Measurements from ENCODE around the gene SLC35B4. TPM values are rescaled to one million over a fixed set of nuclear protein-coding genes. Genes with fewer than 3 reads are reported as not detected.

Gene SLC35B4
- polyA plus RNA-seq, 1 donor from 2014 or later = 17.2 TPM

DNA sequence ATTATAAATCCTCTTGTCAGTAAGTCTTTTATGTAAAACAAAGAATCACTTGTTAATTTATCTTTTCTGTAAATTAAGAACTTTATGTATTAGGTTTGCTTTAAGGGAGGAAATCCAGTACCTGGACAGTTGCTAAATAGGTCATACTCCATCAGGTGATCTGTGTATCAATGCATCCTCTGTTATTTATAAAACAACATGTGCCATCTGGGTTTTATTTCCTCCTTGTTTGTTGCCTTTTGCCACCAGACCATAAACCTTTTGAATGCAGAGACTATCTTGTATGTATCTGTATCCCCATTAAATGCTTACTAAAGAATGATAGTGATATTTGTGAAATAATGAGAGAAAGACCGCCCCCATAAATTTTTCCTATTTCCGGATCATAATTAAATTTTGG, 70.0 kb downstream of the SLC35B4 start:
- H3K9me3 Mint-ChIP-seq = peaks cover 0 to 3% (median 1%) of the 10 kb centered on the region in 3 donors
- peaks cover 4% of the 10 kb centered on the region for H3K27me3 Mint-ChIP-seq
- H3K4me3 Mint-ChIP-seq = peak overlapping the region in 1 of 4 donors; percentile 56
- H3K36me3 Mint-ChIP-seq = no peaks in the 10 kb centered on the region
- peaks cover 9 to 17% (median 15%) of the 10 kb centered on the region in 3 donors for H3K4me1 Mint-ChIP-seq
- H3K27ac Mint-ChIP-seq = peak overlapping the region in 1 of 3 donors; percentile 36

- H3K9me3 Mint-ChIP-seq = peaks cover 0 to 6% (median 1%) of the 10 kb centered on the region in 3 donors
- H3K27ac Mint-ChIP-seq = peak overlapping the region in 2 of 3 donors; percentile 28 to 59
- peak overlapping the region in 1 of 4 donors; percentile 56 for H3K4me3 Mint-ChIP-seq
- H3K4me1 Mint-ChIP-seq = peaks cover 9 to 17% (median 15%) of the 10 kb centered on the region in 3 donors
- H3K27me3 Mint-ChIP-seq = peaks cover 4% of the 10 kb centered on the region
- H3K36me3 Mint-ChIP-seq = peaks cover 2% of the 10 kb centered on the region
These were observed 70.4 kb downstream of the SLC35B4 start for GRCh38 chr7:134246347-134246746.

GRCh38 chr7:134245253-134245652, 71.5 kb downstream of the SLC35B4 start:
- Mint-ChIP-seq H3K27ac (no peak overlapping the region), H3K27me3 (peaks cover 3% of the 10 kb centered on the region), H3K4me3 (peak overlapping the region in 1 of 4 donors; percentile 41), H3K4me1 (peaks cover 9 to 17% (median 15%) of the 10 kb centered on the region in 3 donors), H3K36me3 (peaks cover 2% of the 10 kb centered on the region), H3K9me3 (peaks cover 1 to 11% (median 4%) of the 10 kb centered on the region in 3 donors)

Other genes with a start within 250 kb of the SLC35B4 start
- 0.08 TPM for gene LRGUK, start 189.6 kb downstream of the SLC35B4 start, polyA plus RNA-seq
- 125 TPM for gene AKR1B1, start 142.2 kb upstream of the SLC35B4 start, polyA plus RNA-seq
- not detected for gene AKR1B10, start 210.6 kb upstream of the SLC35B4 start, polyA plus RNA-seq
- gene AKR1B15, start 232.2 kb upstream of the SLC35B4 start, polyA plus RNA-seq = not detected

Data from IgD-negative memory B cell (primary cell).